HCT116 (cell line): Measurements from ENCODE around the gene PRAME. TPM values are rescaled to one million over a fixed set of nuclear protein-coding genes. Genes with fewer than 3 reads are reported as not detected.
"Not testable (repeated sequence)": the region's sequence is repeated elsewhere in the genome, so short reads cannot be mapped to it uniquely, and the experiment has no call there.

ENCODE experiments used
- ATAC-seq: fragments of 200-7000 bp; cut with Tn5 transposase; 2 replicates; pipeline ENCODE4 v1.9.1; 2020; ENCODE audit warnings: mild to moderate bottlenecking, moderate library complexity
- BruUV-seq: library from RNA; stranded (reverse); fragments of 400-500 nt; replicated peaks from 2 replicates; lab custom pipeline; 2021; lab: Mats Ljungman, UMichigan
- CTCF ChIA-PET: fragments of 300-600 bp; sonication (Branson Sonifier 250); formaldehyde crosslinking; loops from one replicate; lab custom pipeline; 2021; ENCODE audit warnings: antibody characterized with exemption; lab: Charles Lee
- POLR2A ChIA-PET: fragments of 300-600, 350-600 bp; sonication (Branson Sonifier 250); formaldehyde crosslinking; loops from one replicate; lab custom pipeline; 2021; ENCODE audit warnings: antibody characterized with exemption; lab: Charles Lee
- RAD21 ChIA-PET, 2 experiments: fragments of 300-600 bp; sonication (Branson Sonifier 250); formaldehyde crosslinking; loops; one replicate each; lab custom pipeline; 2023; ENCODE audit warnings: low total read pairs in 2 of 2; ENCODE audit not compliant: uncharacterized antibody in 2 of 2, unreplicated experiment in 2 of 2, low non-redundant PET in 1 of 2; lab: Charles Lee
- DNase-seq: peaks from one replicate; pipeline ENCODE4 v3.0.0-alpha.2; 2010; ENCODE audit warnings: low read depth, low spot score
- H2AFZ ChIP-seq: fragments of 200-600 bp; shearing (Covaris generic), sonication (generic); 2 replicates; pipeline ENCODE4 v1.6.1; 2017; ENCODE audit warnings: low read depth, mixed run types, mixed read lengths, antibody characterized with exemption, low read length; ENCODE audit not compliant: poor library complexity, severe bottlenecking
- H3K27ac ChIP-seq: 2 replicates; pipeline ENCODE4 v1.5.1; 2012; ENCODE audit warnings: low read depth, low read length
- H3K27me3 ChIP-seq: fragments of 200-600 bp; sonication (generic); 2 replicates; pipeline ENCODE4 v1.6.1; 2016; ENCODE audit warnings: mixed run types, low read length, mixed read lengths; ENCODE audit not compliant: insufficient read depth
- H3K36me3 ChIP-seq, 2 experiments: fragments of 200-500 bp in 1 of 2; fragments of 200-600 bp in 1 of 2; sonication (Bioruptor generic) in 1 of 2; sonication (generic) in 1 of 2; 2 replicates each; pipeline versions ENCODE4 v1.5.1 to v1.6.1; 2014 to 2016; ENCODE audit warnings: low read length in 2 of 2, inconsistent platforms in 1 of 2, mixed read lengths in 1 of 2, mixed run types in 1 of 2; ENCODE audit not compliant: insufficient read depth in 2 of 2, control insufficient read depth in 1 of 2
- H3K4me1 ChIP-seq, 2 experiments: fragments of 200-600 bp in 1 of 2; sonication (generic) in 1 of 2; 2 replicates each; pipeline versions ENCODE4 v1.5.1 to v1.6.1; 2012 to 2017; ENCODE audit warnings: low read length in 2 of 2, inconsistent platforms in 1 of 2, mild to moderate bottlenecking in 1 of 2, mixed read lengths in 1 of 2, mixed run types in 1 of 2, moderate library complexity in 1 of 2; ENCODE audit not compliant: insufficient read depth in 2 of 2, control insufficient read depth in 1 of 2
- H3K4me2 ChIP-seq: fragments of 200-600 bp; sonication (generic); 2 replicates; pipeline ENCODE4 v1.6.1; 2017; ENCODE audit warnings: mixed run types, low read length, mixed read lengths
- H3K4me3 ChIP-seq, 2 experiments: fragments of 200-600 bp in 1 of 2; sonication (generic) in 1 of 2; replicated peaks in 1 of 2; 2 replicates each; pipeline ENCODE4 v1.5.1; 2011 to 2016; ENCODE audit warnings: low read length in 2 of 2, control low read depth in 1 of 2, low read depth in 1 of 2, mild to moderate bottlenecking in 1 of 2, mixed read lengths in 1 of 2, mixed run types in 1 of 2
- H3K79me2 ChIP-seq: fragments of 200-600 bp; sonication (generic); 2 replicates; pipeline ENCODE4 v1.6.1; 2017; ENCODE audit warnings: mild to moderate bottlenecking, mixed run types, low read length, moderate library complexity, mixed read lengths; ENCODE audit not compliant: insufficient read depth
- H3K9ac ChIP-seq: fragments of 200-600 bp; sonication (generic); 2 replicates; pipeline ENCODE4 v1.6.1; 2016; ENCODE audit warnings: low read length, mixed read lengths
- H3K9me2 ChIP-seq: fragments of 200-600 bp; sonication (generic), shearing (Covaris generic); 2 replicates; pipeline ENCODE4 v1.6.1; 2017; ENCODE audit warnings: mixed run types, mild to moderate bottlenecking, moderate library complexity; ENCODE audit not compliant: insufficient read depth
- H3K9me3 ChIP-seq, 2 experiments: fragments of 200-500 bp in 1 of 2; fragments of 200-600 bp in 1 of 2; sonication (Bioruptor generic) in 1 of 2; sonication (generic) in 1 of 2; 2 replicates each; pipeline ENCODE4 v1.6.1; 2014 to 2017; ENCODE audit warnings: low read length in 2 of 2, mixed read lengths in 2 of 2, inconsistent platforms in 1 of 2, low read depth in 1 of 2, mild to moderate bottlenecking in 1 of 2, mixed run types in 1 of 2, moderate library complexity in 1 of 2; ENCODE audit not compliant: control insufficient read depth in 1 of 2, insufficient read depth in 1 of 2
- H4K20me1 ChIP-seq: fragments of 200-600 bp; sonication (generic), shearing (Covaris generic); 2 replicates; pipeline ENCODE4 v1.6.1; 2017; ENCODE audit warnings: mixed run types, mild to moderate bottlenecking, moderate library complexity; ENCODE audit not compliant: insufficient read depth
- CBX3 ChIP-seq: IDR thresholded peaks from 2 replicates; pipeline ENCODE4 v1.6.1; 2012; ENCODE audit warnings: low read depth
- POLR2AphosphoS5 ChIP-seq: IDR thresholded peaks from 2 replicates; pipeline ENCODE4 v1.6.1; 2011; ENCODE audit warnings: mild to moderate bottlenecking, low read depth, low read length, moderate library complexity
- SP1 ChIP-seq: IDR thresholded peaks from 2 replicates; pipeline ENCODE4 v1.6.1; 2012; ENCODE audit warnings: low read depth
- ZBTB33 ChIP-seq: IDR thresholded peaks from 2 replicates; pipeline ENCODE4 v1.6.1; 2011; ENCODE audit warnings: mild to moderate bottlenecking, low read length, moderate library complexity; ENCODE audit not compliant: insufficient replicate concordance; ENCODE audit errors: extremely low read depth
- ZFX ChIP-seq: fragments of 450-650 bp; IDR thresholded peaks from 2 replicates; pipeline ENCODE4 v1.6.1; 2017
- intact Hi-C: fragments of 100-400 bp; cut with micrococcal nuclease; formaldehyde crosslinking; loops from 2 replicates; pipeline ENCODE4 v1.10.0; 2022
- total RNA-seq: library from RNA; stranded (reverse); gene quantifications from one replicate; pipeline ENCODE4 v1.2.1, GENCODE V29; 2021; ENCODE audit not compliant: unreplicated experiment
- TF ChIP-seq, protein P1 (sequence below): IDR thresholded peaks from 2 replicates; pipeline ENCODE4 v1.6.1; 2012; ENCODE audit warnings: low read depth
- TF ChIP-seq, protein P2 (sequence below), 3 experiments: fragments of 200-600 bp in 1 of 3; sonication (generic) in 1 of 3; IDR thresholded peaks in 2 of 3; conservative IDR thresholded peaks in 1 of 3; 2 replicates each; pipeline ENCODE4 v1.5.1; 2012 to 2017; ENCODE audit warnings: low read depth in 2 of 3, low read length in 2 of 3, antibody characterized with exemption in 1 of 3, borderline replicate concordance in 1 of 3, control low read depth in 1 of 3, mild to moderate bottlenecking in 1 of 3, mixed read lengths in 1 of 3, mixed run types in 1 of 3, moderate library complexity in 1 of 3; ENCODE audit not compliant: insufficient read depth in 1 of 3

The PRAME gene
- total RNA-seq, 1 experiment from 2014 or later: 28.4 TPM

DNA sequence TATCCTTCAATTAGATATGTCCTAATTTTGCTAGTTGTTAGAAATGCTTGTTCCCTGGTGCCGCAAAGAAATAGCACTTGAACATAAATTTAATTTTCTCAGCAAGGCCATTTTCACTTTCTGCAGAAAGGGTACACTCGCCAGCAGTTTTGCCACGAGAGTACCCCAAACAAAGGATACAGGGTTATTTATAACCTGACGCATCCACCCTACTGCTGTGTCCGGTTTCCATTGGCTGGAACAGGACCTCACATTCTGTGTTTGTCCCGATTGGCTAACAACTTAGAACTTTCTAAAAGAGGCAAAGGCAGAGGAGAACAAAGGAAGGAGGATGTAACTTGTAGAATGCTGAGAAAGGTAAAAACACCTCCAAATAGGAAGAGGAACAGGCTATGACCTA, 49.2 kb downstream of the PRAME start:
- RAD21 ChIA-PET, H3K9me3 ChIP-seq, ATAC-seq, H4K20me1 ChIP-seq, H3K4me3 ChIP-seq, H3K4me2 ChIP-seq, H3K9me2 ChIP-seq, BruUV-seq, H3K9ac ChIP-seq, H3K27ac ChIP-seq, H3K27me3 ChIP-seq, DNase-seq, intact Hi-C loops: not testable (repeated sequence)
- H3K4me1 ChIP-seq: peaks cover 0 to 14% of the 10 kb centered on the region in 2 experiments; a peak in 3 of 4 replicates
- H3K79me2 ChIP-seq: peaks cover 13% of the 10 kb centered on the region; the same call in 1 of the 2 replicates
- CTCF ChIA-PET: interaction anchor here (1.5 to 1.6 kb wide), 2 partner anchors 7 to 77 kb away, joined by 3 to 6 read pairs; no protein-coding TSS in a partner anchor
- peak; percentile 28; the same call in 1 of the 2 replicates for TF ChIP-seq CBX3
- TF ChIP-seq, all 23 proteins: peak for 1; not testable (repeated sequence) for 22
- peaks cover 0 to 18% of the 10 kb centered on the region in 2 experiments; a peak in 1 of 4 replicates for H3K36me3 ChIP-seq
- POLR2A ChIA-PET, H2AFZ ChIP-seq: not testable (repeated sequence)

DNA sequence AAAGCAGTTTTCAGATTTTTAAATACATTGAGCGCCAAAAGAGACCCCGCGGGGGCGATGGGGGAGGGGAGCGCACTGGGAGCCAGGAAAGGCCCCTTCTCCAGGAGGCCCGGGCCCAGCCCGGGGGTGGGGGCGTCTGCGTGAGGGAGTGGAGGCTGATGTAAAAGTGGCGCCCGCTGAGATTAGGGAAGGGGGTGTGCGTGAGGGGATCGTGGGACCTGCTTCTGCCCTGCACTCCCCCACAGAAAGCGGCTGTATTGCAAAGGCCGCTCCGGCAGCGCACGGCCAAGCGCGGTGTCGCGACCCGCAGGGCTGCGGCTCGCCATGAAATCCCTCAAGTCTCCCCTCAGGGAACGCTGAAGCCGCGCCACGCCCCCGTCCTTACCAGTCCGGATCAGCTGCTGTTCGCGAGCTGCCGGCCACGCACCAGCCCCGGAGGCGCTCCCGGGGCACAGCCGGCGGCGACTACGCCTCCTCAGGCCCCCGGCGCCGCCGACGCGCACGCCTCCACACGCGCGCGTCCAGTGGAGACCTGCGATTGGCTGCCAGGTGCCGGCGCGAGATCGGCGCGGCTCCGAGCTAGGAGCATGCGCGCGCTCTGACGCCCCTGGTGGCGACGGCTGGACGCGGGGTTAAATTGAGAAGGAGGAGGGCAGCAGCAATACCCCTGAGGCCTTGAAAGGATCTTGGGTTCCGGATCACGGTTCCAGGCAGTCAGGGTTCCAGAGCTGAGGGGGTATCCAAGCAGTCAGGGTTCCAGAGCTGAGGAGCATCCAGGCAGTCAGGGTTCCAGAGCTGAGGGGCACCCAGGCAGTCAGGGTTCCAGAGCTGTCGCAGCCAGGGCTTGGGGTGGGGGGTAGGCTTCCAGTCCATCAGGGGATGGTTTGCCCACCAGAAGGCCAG, 50.5 kb downstream of the PRAME start, which contains the start of gene ZNF280B:
ZNF280B (minus strand) TSS at position 469 of the 903 bp plus-strand sequence. CDS start 19,344 bp downstream, outside the sequence.
- Histone ChIP-seq H2AFZ (peak within 1 kb of the TSS; percentile 14), H3K4me2 (peak within 1 kb of the TSS; percentile 86), H3K27ac (peak within 1 kb of the TSS; percentile 45; the same call in 1 of the 2 replicates), H3K4me3 (peak within 1 kb of the TSS; percentile 73 to 85), H3K4me1 (peaks cover 0 to 14% of the 10 kb centered on the region in 2 experiments; a peak in 3 of 4 replicates), H3K9me3 (peaks cover 0 to 5% of the 10 kb centered on the region in 2 experiments; a peak in 1 of 4 replicates), H3K79me2 (peaks cover 13% of the 10 kb centered on the region; the same call in 1 of the 2 replicates), H3K36me3 (peaks cover 0 to 23% of the 10 kb centered on the region in 2 experiments; a peak in 2 of 4 replicates), H3K9me2 (no peaks in the 10 kb centered on the region), H3K9ac (peak within 1 kb of the TSS; percentile 72), H4K20me1 (no peaks in the 10 kb centered on the region), H3K27me3 (no peaks in the 10 kb centered on the region)
- BruUV-seq: no TSS peak
- ChIA-PET CTCF (interaction anchor here (0.8 to 1.6 kb wide), 9 partner anchors 9 to 78 kb away, joined by 3 to 7 read pairs (median 5); partner anchors contain the start of genes PRAME and ZNF280A), POLR2A (interaction anchor here (1.2 kb wide), 1 partner anchor 11 kb away, joined by 8 read pairs; the partner anchor contains the start of gene ZNF280A), RAD21 (no interaction called here)
- DNase-seq (peak; percentile 81), ATAC-seq (peak; percentile 99)
- intact Hi-C loops: no loop called here
- TF ChIP-seq POLR2AphosphoS5 (peak; percentile 71), ZBTB33 (peak; percentile 49), ZFX (peak; percentile 79), CBX3 (peak; percentile 87), SP1 (0 out of 2 replicates have a peak, but pooled peaks have one; percentile 37)
- TF ChIP-seq, protein P1, sequence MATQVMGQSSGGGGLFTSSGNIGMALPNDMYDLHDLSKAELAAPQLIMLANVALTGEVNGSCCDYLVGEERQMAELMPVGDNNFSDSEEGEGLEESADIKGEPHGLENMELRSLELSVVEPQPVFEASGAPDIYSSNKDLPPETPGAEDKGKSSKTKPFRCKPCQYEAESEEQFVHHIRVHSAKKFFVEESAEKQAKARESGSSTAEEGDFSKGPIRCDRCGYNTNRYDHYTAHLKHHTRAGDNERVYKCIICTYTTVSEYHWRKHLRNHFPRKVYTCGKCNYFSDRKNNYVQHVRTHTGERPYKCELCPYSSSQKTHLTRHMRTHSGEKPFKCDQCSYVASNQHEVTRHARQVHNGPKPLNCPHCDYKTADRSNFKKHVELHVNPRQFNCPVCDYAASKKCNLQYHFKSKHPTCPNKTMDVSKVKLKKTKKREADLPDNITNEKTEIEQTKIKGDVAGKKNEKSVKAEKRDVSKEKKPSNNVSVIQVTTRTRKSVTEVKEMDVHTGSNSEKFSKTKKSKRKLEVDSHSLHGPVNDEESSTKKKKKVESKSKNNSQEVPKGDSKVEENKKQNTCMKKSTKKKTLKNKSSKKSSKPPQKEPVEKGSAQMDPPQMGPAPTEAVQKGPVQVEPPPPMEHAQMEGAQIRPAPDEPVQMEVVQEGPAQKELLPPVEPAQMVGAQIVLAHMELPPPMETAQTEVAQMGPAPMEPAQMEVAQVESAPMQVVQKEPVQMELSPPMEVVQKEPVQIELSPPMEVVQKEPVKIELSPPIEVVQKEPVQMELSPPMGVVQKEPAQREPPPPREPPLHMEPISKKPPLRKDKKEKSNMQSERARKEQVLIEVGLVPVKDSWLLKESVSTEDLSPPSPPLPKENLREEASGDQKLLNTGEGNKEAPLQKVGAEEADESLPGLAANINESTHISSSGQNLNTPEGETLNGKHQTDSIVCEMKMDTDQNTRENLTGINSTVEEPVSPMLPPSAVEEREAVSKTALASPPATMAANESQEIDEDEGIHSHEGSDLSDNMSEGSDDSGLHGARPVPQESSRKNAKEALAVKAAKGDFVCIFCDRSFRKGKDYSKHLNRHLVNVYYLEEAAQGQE: no peak
- TF ChIP-seq, protein P2, sequence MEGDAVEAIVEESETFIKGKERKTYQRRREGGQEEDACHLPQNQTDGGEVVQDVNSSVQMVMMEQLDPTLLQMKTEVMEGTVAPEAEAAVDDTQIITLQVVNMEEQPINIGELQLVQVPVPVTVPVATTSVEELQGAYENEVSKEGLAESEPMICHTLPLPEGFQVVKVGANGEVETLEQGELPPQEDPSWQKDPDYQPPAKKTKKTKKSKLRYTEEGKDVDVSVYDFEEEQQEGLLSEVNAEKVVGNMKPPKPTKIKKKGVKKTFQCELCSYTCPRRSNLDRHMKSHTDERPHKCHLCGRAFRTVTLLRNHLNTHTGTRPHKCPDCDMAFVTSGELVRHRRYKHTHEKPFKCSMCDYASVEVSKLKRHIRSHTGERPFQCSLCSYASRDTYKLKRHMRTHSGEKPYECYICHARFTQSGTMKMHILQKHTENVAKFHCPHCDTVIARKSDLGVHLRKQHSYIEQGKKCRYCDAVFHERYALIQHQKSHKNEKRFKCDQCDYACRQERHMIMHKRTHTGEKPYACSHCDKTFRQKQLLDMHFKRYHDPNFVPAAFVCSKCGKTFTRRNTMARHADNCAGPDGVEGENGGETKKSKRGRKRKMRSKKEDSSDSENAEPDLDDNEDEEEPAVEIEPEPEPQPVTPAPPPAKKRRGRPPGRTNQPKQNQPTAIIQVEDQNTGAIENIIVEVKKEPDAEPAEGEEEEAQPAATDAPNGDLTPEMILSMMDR (IDR thresholded peaks at IDR 0.05 in 2 of 3, conservative IDR thresholded peaks at IDR 0.05 in 1 of 3; ENCODE audit: borderline replicate concordance in 1 of 3, insufficient read depth in 1 of 3, low read depth in 2 of 3, low read length in 2 of 3): peak; percentile 6 to 80 (median 74); a peak in 5 of 6 replicates
